GM18502 (cell line): ENCODE data around the gene SMCO1.
"Not testable (repeated sequence)": the region's sequence is repeated elsewhere in the genome, so short reads cannot be mapped to it uniquely, and the experiment has no call there.

Experiments
- ATAC-seq: cut with Tn5 transposase; IDR thresholded peaks from one replicate; pipeline ENCODE4 v1.9.1; 2021; ENCODE audit warnings: mild to moderate bottlenecking; ENCODE audit not compliant: unreplicated experiment, poor library complexity

SMCO1 gene, protein sequence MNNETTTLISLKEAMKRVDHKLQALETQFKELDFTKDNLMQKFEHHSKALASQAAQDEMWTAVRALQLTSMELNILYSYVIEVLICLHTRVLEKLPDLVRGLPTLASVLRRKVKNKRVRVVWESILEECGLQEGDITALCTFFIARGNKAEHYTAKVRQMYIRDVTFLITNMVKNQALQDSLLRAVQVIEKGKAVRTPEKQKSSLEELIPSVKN

DNA sequence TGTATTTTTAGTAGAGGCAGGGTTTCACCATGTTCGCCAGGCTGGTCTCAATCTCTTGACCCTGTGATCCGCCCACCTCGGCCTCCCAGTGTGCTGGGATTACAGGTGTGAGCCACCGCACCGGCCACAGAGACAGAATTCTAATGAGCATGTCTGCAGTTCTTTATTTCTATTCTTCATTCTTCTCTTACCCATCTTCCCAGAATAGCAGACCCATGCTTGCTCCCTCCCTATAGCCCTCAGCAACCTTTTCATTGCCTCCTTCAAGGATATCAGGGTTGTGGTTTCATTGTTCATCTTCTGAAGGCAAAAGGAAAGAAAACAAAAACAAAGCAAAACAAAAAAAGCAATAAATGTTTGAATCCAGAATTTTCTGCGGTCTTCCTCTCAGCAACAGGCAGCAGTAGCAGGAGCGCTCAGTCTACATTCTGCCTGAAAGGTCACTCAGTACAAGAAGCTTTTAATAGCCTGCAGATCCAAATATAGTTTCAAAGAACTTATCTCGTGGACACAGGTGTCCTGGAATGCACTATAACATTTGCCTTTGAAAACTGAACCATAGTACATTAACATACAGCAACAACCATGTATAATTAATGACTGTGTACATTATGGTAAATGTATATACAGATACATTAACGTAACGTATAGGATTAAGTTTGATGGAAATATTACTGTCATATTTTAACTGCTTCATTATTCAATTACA lies at the start of gene SMCO1:
TSS of gene SMCO1 (minus strand) at position 434 of the 709 bp plus-strand sequence. CDS start at position 297, 137 bp downstream.
- no peak for ATAC-seq

DNA sequence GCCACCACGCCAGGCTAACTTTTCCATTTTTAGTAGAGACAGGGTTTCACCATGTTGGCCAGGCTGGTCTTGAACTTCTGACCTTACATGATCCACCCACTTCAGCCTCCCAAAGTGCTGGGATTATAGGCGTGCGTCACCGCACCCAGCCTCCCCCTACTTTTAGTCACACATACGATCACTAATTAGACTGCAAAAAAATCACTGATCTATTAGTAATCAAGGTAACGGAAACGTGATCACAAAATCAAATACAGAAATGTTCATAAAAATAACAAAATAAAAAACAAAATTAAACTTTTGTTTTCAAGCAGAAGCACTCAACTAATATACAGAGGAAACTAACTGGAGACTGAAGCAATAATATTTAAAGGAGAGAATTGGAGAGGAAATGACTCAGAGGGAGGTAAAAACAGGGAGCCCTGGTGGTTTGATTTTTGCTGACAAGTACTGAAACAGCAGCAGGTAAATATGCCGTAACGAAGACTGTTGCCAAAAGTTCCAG lies 48.6 kb upstream of the SMCO1 start:
- ATAC-seq: no peak

DNA sequence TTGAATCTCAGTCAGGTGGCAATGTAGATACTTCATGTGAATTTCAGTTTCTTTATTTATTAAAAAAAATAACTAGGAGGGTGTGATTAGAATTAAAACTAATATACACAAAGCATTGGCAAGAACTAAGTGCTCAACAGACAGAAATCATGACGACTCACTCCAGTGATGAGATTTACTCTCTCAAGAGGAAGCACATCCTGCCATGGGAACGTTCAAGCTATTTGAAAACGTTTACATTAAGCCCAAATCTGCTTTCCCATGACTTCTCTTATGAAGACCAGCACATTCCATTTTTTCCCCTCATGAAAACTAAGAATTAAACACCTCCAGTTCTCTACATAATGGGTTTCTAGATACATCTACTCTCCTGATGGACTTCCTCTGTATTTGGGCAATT lies 44.7 kb upstream of the SMCO1 start:
- ATAC-seq: no peak

- ATAC-seq: no peak
Measured at GRCh38 chr3:196558476-196558875, 43.3 kb upstream of the SMCO1 start.

- no peak for ATAC-seq
Measured at GRCh38 chr3:196557236-196557635, 42.1 kb upstream of the SMCO1 start.

DNA sequence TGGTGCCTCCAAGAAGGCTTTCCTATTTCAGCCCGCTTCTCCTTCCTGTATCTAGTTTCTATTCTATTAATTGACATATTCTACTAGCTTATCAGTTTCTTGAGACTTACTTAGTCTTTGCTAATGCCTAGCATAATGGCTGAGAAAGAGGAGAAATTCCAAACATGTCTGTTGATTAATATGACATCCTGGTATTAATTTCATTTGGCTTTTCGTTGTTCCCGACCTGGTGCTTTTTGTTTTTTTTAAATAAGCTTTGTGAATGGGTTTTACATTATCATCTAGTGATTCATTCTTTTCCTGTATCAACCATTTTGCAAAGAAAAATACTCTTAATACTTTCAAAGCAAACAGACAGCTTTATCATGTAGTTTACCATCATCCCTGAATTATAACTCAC lies 40.1 kb upstream of the SMCO1 start:
- ATAC-seq: no peak

GRCh38 chr3:196554205-196554604 lies 39.1 kb upstream of the SMCO1 start:
- no peak for ATAC-seq

DNA sequence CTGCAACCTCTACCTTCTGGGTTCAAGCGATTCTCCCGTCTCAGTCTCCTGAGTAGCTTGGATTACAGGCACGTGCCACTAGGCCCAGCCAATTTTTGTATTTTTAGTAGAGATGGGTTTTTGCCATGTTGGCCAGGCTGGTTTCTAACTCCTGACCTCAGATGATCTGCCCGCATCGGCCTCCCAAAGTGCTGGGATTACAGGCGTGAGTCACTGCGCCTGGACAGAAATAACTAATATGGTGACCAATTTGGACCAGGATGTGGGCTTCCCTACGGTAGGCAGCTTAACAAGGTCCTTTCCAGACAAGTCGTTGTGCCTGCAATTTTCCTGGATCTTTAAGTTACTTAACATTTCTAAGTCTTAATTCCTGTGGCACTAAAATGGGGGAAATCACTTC lies 38.4 kb upstream of the SMCO1 start:
- no peak for ATAC-seq

DNA sequence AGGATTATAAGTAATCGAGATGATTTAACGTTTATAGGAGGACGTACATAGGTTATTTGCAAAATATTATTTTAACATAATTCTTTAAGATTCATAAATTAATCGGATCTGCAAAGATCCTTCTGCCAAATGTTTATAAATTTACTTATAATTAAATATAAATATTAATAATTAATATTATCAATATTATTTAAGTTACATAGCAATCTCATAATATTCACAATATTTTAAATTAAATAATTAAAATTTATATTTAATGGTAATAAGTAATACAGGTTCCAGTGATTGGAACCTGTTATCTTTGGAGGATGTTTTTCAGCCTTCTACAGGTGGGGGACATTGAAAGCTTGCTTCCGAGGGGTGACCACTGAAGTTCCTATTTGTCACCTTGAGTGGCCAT lies 37.1 kb upstream of the SMCO1 start:
- ATAC-seq: no peak

GRCh38 chr3:196550172-196550571 lies 35.0 kb upstream of the SMCO1 start:
- not testable (repeated sequence) for ATAC-seq

DNA sequence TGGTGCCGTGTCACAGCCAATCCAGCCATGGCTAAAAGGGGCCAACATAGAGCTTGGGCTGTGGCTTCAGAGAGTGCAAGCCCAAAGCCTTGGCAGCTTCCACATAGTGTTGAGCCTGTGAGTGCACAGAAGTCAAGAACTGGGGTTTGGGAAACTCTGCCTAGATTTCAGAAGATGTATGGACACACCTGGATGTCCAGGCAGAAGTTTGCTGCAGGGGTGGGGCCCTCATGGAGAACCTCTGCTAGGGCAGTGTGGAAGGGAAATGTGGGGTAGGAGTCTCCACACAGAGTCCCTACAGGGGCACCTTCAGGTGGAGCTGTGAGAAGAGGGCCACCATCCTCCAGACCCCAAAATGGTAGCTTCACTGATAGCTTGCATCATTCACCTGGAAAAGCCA lies 34.2 kb upstream of the SMCO1 start:
- not testable (repeated sequence) for ATAC-seq

DNA sequence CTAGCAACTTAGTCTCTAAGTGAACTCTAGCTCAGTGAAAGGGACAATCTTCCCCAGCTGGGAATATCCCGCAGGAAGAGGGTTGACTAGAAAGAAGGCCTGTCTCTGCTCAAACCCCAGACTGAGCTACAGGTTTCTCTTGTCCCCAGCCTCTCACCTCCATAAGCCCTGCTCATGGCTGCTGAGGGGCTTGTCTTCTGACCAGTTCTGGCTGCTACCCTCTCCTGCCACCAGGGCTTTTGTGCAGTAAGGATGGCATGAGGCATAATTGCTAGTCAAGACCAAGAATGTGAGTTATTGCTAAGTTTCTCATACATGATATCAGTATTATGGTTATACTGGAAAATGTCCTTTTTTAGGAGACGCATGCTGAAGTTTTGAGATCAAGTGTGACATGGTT lies 31.9 kb upstream of the SMCO1 start:
- ATAC-seq: no peak

GRCh38 chr3:196546537-196546936 lies 31.4 kb upstream of the SMCO1 start:
- ATAC-seq: no peak

DNA sequence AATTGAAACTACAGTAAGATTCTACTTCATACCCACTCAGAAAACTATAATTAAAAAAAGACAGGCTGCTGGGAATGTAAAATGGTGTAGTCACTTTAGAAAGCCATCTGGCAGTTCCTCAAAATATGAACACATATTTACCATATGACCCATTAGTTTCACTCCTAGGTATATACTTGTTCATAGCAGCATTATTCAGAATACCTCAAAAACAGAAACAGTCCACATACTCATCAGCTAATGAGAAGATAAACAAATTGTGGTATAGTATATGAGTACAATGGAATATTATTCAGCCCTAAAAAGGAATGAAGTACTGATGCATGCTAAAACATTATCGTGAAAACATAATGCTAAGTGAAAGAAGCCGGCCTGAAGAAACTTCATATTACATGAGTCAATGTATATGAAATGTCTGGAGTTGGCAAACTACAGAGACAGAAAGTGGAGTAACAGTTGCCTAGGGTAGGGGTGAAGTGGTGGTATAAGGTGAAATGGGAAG lies 29.4 kb upstream of the SMCO1 start:
- no peak for ATAC-seq

DNA sequence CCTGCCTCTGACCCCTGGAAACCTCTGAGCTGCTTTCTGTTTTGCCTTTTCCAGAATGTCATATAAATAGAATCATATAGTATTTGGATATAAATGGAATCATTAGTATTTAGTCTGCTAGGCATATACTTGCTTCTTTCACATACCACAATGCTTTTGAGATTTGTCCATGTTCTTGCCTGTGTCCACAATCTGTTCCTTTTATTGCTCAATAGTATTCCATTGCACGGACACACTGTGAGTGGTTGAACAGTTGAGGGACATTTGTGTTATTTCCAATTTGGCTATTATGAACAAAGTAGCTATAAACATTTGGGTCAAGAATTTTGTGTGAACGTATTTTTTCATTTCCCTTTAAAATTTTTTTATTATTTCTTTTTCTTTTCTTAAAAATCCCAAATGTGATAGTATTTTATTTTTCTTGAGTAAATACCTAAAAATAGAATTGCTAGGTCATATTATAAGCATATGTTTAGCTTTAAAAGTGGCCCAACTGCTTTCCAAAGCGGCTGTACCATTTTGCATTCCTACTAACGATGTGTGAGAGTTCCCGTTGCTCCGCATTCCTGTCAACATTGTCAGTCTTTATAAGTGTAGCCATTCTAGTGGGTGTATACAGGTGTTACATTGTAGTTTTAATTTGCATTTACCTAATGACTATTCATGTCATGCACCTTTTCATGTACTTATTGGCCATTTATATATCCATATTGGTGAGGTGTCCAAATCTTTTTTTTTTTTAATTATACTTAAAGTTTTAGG lies 26.7 kb upstream of the SMCO1 start:
- no peak for ATAC-seq

- no peak for ATAC-seq
Measured at GRCh38 chr3:196537319-196537984, 22.3 kb upstream of the SMCO1 start.

DNA sequence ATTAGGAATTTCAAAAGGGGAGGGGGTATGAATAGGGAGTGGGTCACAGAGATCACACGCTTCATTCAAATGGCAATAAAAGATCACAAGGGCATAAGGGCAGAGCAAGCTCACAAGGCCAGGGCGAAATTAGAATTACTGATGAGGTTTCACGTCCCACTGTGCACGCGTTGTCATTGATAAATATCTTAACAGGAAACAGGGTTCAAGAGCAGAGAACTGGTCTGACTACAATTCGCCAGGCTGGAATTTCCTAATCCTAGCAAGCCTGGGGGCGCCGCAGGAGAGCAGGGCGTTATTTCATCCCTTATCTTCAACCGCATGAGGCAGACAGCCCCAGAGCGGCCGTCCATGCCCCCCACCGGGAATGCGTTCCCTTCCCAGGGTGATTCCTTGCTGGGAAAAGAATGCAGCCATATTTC lies 18.1 kb upstream of the SMCO1 start:
- no peak for ATAC-seq

DNA sequence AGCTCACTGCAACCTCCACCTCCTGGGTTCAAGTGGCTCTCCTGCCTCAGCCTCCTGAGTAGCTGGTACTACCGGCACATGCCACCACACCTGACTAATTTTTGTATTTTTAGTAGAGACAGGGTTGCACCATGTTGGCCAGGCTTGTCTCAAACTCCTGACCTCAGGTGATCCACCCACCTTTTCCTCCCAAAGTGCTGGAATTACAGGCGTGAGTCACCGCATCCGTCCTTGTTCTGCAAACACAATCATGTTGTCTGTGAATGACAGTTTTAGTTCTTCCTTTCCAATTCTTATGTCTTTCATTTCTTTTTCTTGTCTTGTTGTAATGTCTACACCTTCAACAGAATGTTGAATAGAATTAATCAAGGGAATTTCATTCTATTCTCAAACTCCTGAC lies 16.3 kb upstream of the SMCO1 start:
- no peak for ATAC-seq

DNA sequence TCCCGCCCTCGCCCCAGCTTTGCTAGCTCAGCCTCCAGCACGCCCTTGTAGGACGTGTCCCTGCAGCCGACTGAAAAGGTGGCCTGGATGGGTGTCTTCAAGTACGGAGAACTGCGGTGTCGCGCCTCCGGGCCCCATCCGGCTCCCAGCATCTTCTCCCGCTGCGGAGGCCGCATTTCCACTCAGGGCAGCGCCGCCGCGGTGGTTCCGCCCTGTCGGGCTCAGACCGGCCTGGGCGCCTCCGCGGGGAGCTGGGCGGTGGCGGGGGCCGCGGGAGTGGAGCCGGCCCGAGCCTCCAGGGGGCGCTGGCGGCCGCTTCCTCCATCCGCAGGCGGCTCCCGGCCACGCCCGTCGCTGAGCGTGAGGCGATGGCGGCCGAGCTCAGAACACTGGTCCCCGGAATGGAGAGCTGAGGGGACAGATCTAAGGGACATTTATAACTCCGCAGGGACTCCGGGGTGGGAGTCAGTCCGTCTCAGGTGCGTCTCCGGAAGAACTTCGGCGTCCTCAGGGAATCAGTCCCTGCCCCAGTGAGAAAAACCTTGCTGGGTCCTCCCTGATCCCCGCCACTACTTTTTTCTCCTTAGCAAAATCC lies 13.6 kb upstream of the SMCO1 start:
- ATAC-seq: peak; percentile 81

GRCh38 chr3:196525141-196525540 lies 10.0 kb upstream of the SMCO1 start:
- no peak for ATAC-seq
